DOHH2 (cell line): ENCODE results near the gene PLIN5.

Experiments used
- CTCF ChIP-seq: fragments of 200-600 bp; sonication (generic); IDR thresholded peaks from one replicate; pipeline ENCODE4 v1.5.1; 2014; ENCODE audit warnings: antibody characterized with exemption, mild to moderate bottlenecking, low read depth, low read length; ENCODE audit not compliant: poor library complexity, severe bottlenecking
- EZH2phosphoT487 ChIP-seq: fragments of 200-600 bp; sonication (generic); IDR thresholded peaks from 2 replicates; pipeline ENCODE4 v1.6.1; 2017; ENCODE audit warnings: borderline replicate concordance, mild to moderate bottlenecking, antibody characterized with exemption, low read length, moderate library complexity, mixed read lengths

DNA sequence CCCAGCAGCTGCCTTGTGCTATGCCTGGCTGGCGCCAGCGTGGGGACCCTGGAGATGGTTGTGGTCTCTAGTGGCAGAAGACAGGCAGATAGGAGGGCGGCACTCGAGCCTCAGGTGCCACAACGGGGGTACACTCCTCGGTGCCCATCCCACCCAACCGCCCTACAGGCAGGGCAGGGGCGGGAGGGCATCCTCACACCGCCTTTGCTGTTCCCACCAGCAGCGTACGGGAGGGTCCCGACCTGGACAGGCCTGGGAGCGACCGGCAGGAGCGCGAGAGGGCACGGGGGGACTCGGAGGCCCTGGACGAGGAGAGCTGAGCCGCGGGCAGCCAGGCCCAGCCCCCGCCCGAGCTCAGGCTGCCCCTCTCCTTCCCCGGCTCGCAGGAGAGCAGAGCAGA is 33.3 kb downstream of the PLIN5 start:
- TF ChIP-seq CTCF, result no peak
- TF ChIP-seq EZH2phosphoT487, result no peak
